Vagina (tissue), 2 donors: ENCODE data around the gene TRAPPC2. TPM values are rescaled to one million over a fixed set of nuclear protein-coding genes. Genes with fewer than 3 reads are reported as not detected.

Experiments used
- DNase-seq, 2 donors: peaks; one replicate each; pipeline ENCODE4 v3.0.0-alpha.2; 2017; ENCODE audit errors: extremely low spot score in 2 of 2
- H3K27ac ChIP-seq: fragments of 200-600 bp; sonication (generic); one replicate; pipeline ENCODE4 v1.5.1; 2019
- H3K27me3 ChIP-seq: fragments of 200-600 bp; sonication (generic); one replicate; pipeline ENCODE4 v1.5.1; 2019
- H3K36me3 ChIP-seq, 2 donors: fragments of 200-600 bp; sonication (generic); one replicate each; pipeline ENCODE4 v1.5.1; 2017 to 2019
- H3K4me1 ChIP-seq: fragments of 200-600 bp; sonication (generic); one replicate; pipeline ENCODE4 v1.5.1; 2019
- H3K4me3 ChIP-seq, 2 donors: fragments of 200-600 bp; sonication (generic); 1 replicate in 1 of 2; 2 replicates in 1 of 2; pipeline ENCODE4 v1.5.1; 2016 to 2019
- H3K9me3 ChIP-seq: fragments of 200-600 bp; sonication (generic); one replicate; pipeline ENCODE4 v1.5.1; 2019
- POLR2A ChIP-seq, 2 donors: fragments of 450-650 bp; IDR thresholded peaks; one replicate each; pipeline ENCODE4 v1.6.1; 2017; ENCODE audit warnings: antibody characterized with exemption in 2 of 2, mild to moderate bottlenecking in 2 of 2, moderate library complexity in 2 of 2
- POLR2AphosphoS5 ChIP-seq, 2 donors: sonication (generic); formaldehyde crosslinking; IDR thresholded peaks; one replicate each; pipeline ENCODE4 v1.9.0; 2017; ENCODE audit warnings: antibody characterized with exemption in 2 of 2, mild to moderate bottlenecking in 2 of 2, low read depth in 1 of 2; ENCODE audit not compliant: insufficient read depth in 1 of 2
- intact Hi-C: fragments of 100-400 bp; cut with DNase I; formaldehyde crosslinking; loops from one replicate; pipeline ENCODE4 v1.15.1; 2023
- total RNA-seq: library from RNA; depleted of rRNA; stranded (reverse); fragments of >200 nt; gene quantifications from one replicate; pipeline ENCODE4 v1.2.3, GENCODE V29; 2016
- TF ChIP-seq, protein P1 (sequence below), 3 experiments: fragments of 450-650 bp in 2 of 3; fragments of 200-600 bp in 1 of 3; sonication (generic) in 1 of 3; IDR thresholded peaks; one replicate each; pipeline ENCODE4 v1.5.1; 2017 to 2019; ENCODE audit warnings: antibody characterized with exemption in 3 of 3, mild to moderate bottlenecking in 2 of 3, moderate library complexity in 2 of 3

Gene TRAPPC2
- total RNA-seq, 1 donor from 2014 or later: 14.2 TPM

GRCh38 chrX:13695601-13696115 is 38.8 kb downstream of the TRAPPC2 start:
- no peak overlapping the region for H3K27ac ChIP-seq
- H3K27me3 ChIP-seq: no peaks in the 10 kb centered on the region
- H3K4me1 ChIP-seq: peaks cover 54% of the 10 kb centered on the region
- H3K36me3 ChIP-seq: no peaks in the 10 kb centered on the region
- intact Hi-C loops: no loop called here
- no peaks in the 10 kb centered on the region for H3K9me3 ChIP-seq
- H3K4me3 ChIP-seq: no peak overlapping the region
- DNase-seq: no peak
- no peak for TF ChIP-seq POLR2AphosphoS5 (IDR thresholded peaks at IDR 0.05; ENCODE audit: insufficient read depth in 1 of 2, low read depth in 1 of 2)
- no peak for TF ChIP-seq POLR2A (IDR thresholded peaks at IDR 0.05)
- TF ChIP-seq, protein P1, sequence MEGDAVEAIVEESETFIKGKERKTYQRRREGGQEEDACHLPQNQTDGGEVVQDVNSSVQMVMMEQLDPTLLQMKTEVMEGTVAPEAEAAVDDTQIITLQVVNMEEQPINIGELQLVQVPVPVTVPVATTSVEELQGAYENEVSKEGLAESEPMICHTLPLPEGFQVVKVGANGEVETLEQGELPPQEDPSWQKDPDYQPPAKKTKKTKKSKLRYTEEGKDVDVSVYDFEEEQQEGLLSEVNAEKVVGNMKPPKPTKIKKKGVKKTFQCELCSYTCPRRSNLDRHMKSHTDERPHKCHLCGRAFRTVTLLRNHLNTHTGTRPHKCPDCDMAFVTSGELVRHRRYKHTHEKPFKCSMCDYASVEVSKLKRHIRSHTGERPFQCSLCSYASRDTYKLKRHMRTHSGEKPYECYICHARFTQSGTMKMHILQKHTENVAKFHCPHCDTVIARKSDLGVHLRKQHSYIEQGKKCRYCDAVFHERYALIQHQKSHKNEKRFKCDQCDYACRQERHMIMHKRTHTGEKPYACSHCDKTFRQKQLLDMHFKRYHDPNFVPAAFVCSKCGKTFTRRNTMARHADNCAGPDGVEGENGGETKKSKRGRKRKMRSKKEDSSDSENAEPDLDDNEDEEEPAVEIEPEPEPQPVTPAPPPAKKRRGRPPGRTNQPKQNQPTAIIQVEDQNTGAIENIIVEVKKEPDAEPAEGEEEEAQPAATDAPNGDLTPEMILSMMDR (IDR thresholded peaks at IDR 0.05): no peak

DNA sequence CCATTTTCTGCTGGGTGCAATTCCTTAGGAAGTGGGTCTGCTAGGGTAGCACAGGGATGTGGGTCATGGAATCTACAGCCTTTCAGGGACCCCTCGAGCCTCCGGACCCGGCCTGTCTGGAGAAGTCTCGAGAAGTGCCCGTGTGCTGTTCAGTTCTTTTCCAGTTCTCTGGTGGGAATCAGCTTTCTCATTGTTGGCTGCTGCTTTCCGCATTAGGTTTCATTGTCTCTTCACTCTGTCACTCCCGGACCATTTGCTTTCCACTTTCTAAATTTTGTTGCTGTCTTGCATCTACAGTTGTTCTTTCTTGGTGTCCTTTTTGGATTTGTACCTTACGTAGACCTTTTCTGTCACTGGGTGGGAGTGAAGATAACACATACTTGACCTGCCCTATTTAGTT is 39.4 kb downstream of the TRAPPC2 start:
- DNase-seq: no peak
- intact Hi-C loops: no loop called here
- no peaks in the 10 kb centered on the region for H3K36me3 ChIP-seq
- TF ChIP-seq, protein P1 (IDR thresholded peaks at IDR 0.05): no peak
- TF ChIP-seq POLR2A (IDR thresholded peaks at IDR 0.05) (no peak), POLR2AphosphoS5 (IDR thresholded peaks at IDR 0.05; ENCODE audit: insufficient read depth in 1 of 2, low read depth in 1 of 2) (no peak)
- H3K27ac ChIP-seq: peak overlapping the region; percentile 34
- peak overlapping the region in 1 of 2 donors; percentile 7 for H3K4me3 ChIP-seq
- H3K27me3 ChIP-seq: no peaks in the 10 kb centered on the region
- H3K9me3 ChIP-seq: no peaks in the 10 kb centered on the region
- H3K4me1 ChIP-seq: peaks cover 51% of the 10 kb centered on the region

- H3K4me3 ChIP-seq: peak overlapping the region in 1 of 2 donors; percentile 7
- H3K36me3 ChIP-seq: no peaks in the 10 kb centered on the region
- peaks cover 45% of the 10 kb centered on the region for H3K4me1 ChIP-seq
- TF ChIP-seq POLR2AphosphoS5 (IDR thresholded peaks at IDR 0.05; ENCODE audit: insufficient read depth in 1 of 2, low read depth in 1 of 2) (no peak), POLR2A (IDR thresholded peaks at IDR 0.05) (no peak)
- TF ChIP-seq, protein P1 (IDR thresholded peaks at IDR 0.05): no peak
- no peaks in the 10 kb centered on the region for H3K9me3 ChIP-seq
- intact Hi-C loops: no loop called here
- H3K27me3 ChIP-seq: no peaks in the 10 kb centered on the region
- no peak for DNase-seq
- peak overlapping the region; percentile 34 for H3K27ac ChIP-seq
These were observed 40.1 kb downstream of the TRAPPC2 start for GRCh38 chrX:13694359-13694758.

GRCh38 chrX:13693341-13693961 is 41.0 kb downstream of the TRAPPC2 start:
- H3K4me1 ChIP-seq: peaks cover 44% of the 10 kb centered on the region
- intact Hi-C loops: no loop called here

More at GRCh38 chrX:13693341-13693961, 41.0 kb downstream of the TRAPPC2 start:
- no peaks in the 10 kb centered on the region for H3K27me3 ChIP-seq
- TF ChIP-seq POLR2AphosphoS5 (IDR thresholded peaks at IDR 0.05; ENCODE audit: insufficient read depth in 1 of 2, low read depth in 1 of 2) (no peak), POLR2A (IDR thresholded peaks at IDR 0.05) (no peak)
- TF ChIP-seq, protein P1 (IDR thresholded peaks at IDR 0.05): no peak
- no peak overlapping the region for H3K4me3 ChIP-seq
- no peaks in the 10 kb centered on the region for H3K36me3 ChIP-seq
- H3K9me3 ChIP-seq: no peaks in the 10 kb centered on the region
- H3K27ac ChIP-seq: peak overlapping the region; percentile 34
- no peak for DNase-seq
